ENCODE results near the gene UBE4B.
"Not testable (repeated sequence)": the region's sequence is repeated elsewhere in the genome, so short reads cannot be mapped to it uniquely, and the experiment has no call there.

UBE4B gene

DNA sequence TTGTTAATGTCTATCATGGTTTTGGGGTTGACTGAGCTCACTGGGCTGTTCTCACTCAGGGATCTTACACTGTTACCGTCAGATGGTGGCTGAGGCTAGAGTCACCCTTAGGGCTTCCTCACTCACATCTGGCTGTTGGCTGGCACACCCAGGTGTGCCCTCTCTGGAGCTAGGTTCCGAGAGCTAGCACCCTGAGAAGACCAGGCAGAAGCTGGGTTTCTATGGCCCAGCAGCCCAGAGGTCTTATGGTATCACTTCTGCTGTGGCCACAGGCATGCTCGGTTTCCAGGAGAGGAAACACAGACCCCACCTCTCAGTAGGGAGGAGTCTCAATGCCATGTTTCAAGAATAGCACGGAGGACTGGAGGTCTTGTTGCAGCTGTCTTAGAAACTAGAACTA lies 156.9 kb downstream of the UBE4B start:
- Histone ChIP-seq H3K27me3 (ENCODE audit: control insufficient read depth in 1 of 2, insufficient read depth in 2 of 2, low read length in 2 of 2) (no peaks in the 10 kb centered on the region), H3K4me1 (ENCODE audit: control insufficient read depth, insufficient read depth, low read length) (no peaks in the 10 kb centered on the region), H3K9me3 (ENCODE audit: control insufficient read depth in 2 of 2, low read length in 2 of 2) (no peaks in the 10 kb centered on the region), H3K9ac (ENCODE audit: low read length in 2 of 2) (no peak overlapping the region), H3K36me3 (ENCODE audit: control insufficient read depth in 2 of 2, insufficient read depth in 2 of 2, low read length in 2 of 2) (peaks cover 0 to 4% of the 10 kb centered on the region in 2 donors), H3K4me3 (ENCODE audit: low read length in 2 of 2) (no peak overlapping the region), H3K27ac (ENCODE audit: low read length) (no peak overlapping the region)

GRCh38 chr1:10192263-10192662 lies 159.5 kb downstream of the UBE4B start:
- no peaks in the 10 kb centered on the region for H3K4me1 ChIP-seq (ENCODE audit: control insufficient read depth, insufficient read depth, low read length)
- no peaks in the 10 kb centered on the region for H3K9me3 ChIP-seq (ENCODE audit: control insufficient read depth in 2 of 2, low read length in 2 of 2)

DNA sequence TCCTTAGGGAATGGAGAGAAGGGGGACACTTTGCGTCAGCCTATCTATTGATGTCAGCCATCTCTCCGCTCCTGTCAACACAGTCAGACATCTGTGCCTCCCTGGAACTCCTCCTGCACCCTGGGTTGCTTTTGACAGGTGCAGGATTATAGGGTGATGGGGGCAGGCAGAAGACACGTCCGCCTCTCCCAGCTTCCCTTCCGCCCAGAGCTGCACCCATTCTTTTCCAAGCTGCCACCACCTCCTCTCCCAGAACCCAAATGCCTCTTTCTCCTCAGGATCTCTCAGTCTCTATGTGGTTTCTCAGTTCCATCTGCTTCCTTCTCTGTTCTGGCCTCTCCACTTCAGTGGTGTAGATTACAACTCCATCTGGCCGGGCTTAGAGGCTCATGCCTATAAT lies 160.5 kb downstream of the UBE4B start:
- Histone ChIP-seq H3K4me3 (ENCODE audit: low read length in 2 of 2) (no peak overlapping the region), H3K27ac (ENCODE audit: low read length) (no peak overlapping the region), H3K4me1 (ENCODE audit: control insufficient read depth, insufficient read depth, low read length) (no peaks in the 10 kb centered on the region), H3K9me3 (ENCODE audit: control insufficient read depth in 2 of 2, low read length in 2 of 2) (no peaks in the 10 kb centered on the region), H3K36me3 (ENCODE audit: control insufficient read depth in 2 of 2, insufficient read depth in 2 of 2, low read length in 2 of 2) (no peaks in the 10 kb centered on the region), H3K9ac (ENCODE audit: low read length in 2 of 2) (no peak overlapping the region), H3K27me3 (ENCODE audit: control insufficient read depth in 1 of 2, insufficient read depth in 2 of 2, low read length in 2 of 2) (no peaks in the 10 kb centered on the region)

More at GRCh38 chr1:10192263-10192662, 159.5 kb downstream of the UBE4B start:
- Histone ChIP-seq H3K36me3 (ENCODE audit: control insufficient read depth in 2 of 2, insufficient read depth in 2 of 2, low read length in 2 of 2) (no peaks in the 10 kb centered on the region), H3K9ac (ENCODE audit: low read length in 2 of 2) (no peak overlapping the region), H3K27ac (ENCODE audit: low read length) (no peak overlapping the region), H3K4me3 (ENCODE audit: low read length in 2 of 2) (no peak overlapping the region), H3K27me3 (ENCODE audit: control insufficient read depth in 1 of 2, insufficient read depth in 2 of 2, low read length in 2 of 2) (no peaks in the 10 kb centered on the region)

DNA sequence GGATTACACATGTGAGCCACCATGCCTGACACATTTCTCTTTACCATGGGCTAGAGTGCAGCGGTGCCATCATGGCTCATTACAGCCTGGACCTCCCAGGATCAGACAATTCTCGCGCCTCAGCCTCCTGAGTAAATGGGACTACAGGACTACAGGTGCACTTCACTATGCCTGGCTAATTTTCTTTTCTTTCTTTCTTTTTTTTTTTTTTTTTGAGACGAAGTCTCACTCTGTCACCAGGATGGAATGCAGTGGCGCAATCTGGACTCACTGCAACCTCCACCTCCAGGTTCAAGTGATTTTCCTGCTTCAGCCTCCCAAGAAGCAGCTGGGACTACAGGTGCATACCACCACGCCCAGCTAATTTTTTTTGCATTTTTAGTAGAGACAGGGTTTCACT lies 162.8 kb downstream of the UBE4B start:
- Histone ChIP-seq H3K27ac (ENCODE audit: low read length) (no peak overlapping the region), H3K27me3 (ENCODE audit: control insufficient read depth in 1 of 2, insufficient read depth in 2 of 2, low read length in 2 of 2) (no peaks in the 10 kb centered on the region), H3K4me1 (ENCODE audit: control insufficient read depth, insufficient read depth, low read length) (no peaks in the 10 kb centered on the region), H3K4me3 (ENCODE audit: low read length in 2 of 2) (no peak overlapping the region), H3K9me3 (ENCODE audit: control insufficient read depth in 2 of 2, low read length in 2 of 2) (no peaks in the 10 kb centered on the region), H3K36me3 (ENCODE audit: control insufficient read depth in 2 of 2, insufficient read depth in 2 of 2, low read length in 2 of 2) (no peaks in the 10 kb centered on the region), H3K9ac (ENCODE audit: low read length in 2 of 2) (no peak overlapping the region)

DNA sequence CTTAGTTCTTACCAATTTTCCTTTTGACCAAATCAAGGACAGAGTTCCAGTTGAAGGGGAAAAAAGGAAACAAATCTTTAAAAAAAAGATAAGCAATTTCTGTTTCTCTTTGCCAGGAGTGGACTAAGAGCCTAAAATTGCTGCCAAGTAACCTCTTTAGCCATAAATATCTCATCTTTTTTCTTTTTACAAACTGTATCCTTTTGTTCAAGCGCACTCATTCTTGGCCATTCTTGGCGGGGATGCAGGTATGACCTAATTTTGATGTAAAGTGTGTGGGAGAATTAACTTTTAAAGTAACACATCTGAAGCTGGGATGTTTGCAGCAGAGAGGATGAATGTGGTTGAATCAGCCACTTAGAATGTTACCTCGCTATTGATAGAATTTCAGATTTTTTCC lies 164.2 kb downstream of the UBE4B start:
- Histone ChIP-seq H3K9ac (ENCODE audit: low read length in 2 of 2) (no peak overlapping the region), H3K27ac (ENCODE audit: low read length) (no peak overlapping the region), H3K36me3 (ENCODE audit: control insufficient read depth in 2 of 2, insufficient read depth in 2 of 2, low read length in 2 of 2) (no peaks in the 10 kb centered on the region), H3K4me1 (ENCODE audit: control insufficient read depth, insufficient read depth, low read length) (no peaks in the 10 kb centered on the region), H3K9me3 (ENCODE audit: control insufficient read depth in 2 of 2, low read length in 2 of 2) (no peaks in the 10 kb centered on the region), H3K4me3 (ENCODE audit: low read length in 2 of 2) (no peak overlapping the region), H3K27me3 (ENCODE audit: control insufficient read depth in 1 of 2, insufficient read depth in 2 of 2, low read length in 2 of 2) (no peaks in the 10 kb centered on the region)

DNA sequence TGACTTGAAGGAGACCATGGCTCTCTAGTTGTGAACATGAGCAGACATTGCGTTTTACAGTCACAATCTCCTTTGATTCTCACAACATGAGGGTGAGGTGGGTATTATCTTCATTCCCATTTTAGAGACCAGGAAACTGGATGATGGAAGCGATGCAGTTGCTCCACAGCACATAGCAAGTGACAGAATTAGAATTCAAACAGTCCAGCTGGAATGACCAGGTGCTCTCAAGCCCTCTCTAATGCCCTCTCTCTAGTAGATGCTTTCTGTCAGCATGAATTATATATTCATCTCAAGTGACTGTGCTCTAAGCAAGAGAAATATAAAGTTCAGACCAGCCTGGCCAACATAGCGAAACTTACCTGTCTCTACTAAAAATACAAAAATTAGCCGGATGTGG lies 167.9 kb downstream of the UBE4B start:
- no peaks in the 10 kb centered on the region for H3K36me3 ChIP-seq (ENCODE audit: control insufficient read depth in 2 of 2, insufficient read depth in 2 of 2, low read length in 2 of 2)

DNA sequence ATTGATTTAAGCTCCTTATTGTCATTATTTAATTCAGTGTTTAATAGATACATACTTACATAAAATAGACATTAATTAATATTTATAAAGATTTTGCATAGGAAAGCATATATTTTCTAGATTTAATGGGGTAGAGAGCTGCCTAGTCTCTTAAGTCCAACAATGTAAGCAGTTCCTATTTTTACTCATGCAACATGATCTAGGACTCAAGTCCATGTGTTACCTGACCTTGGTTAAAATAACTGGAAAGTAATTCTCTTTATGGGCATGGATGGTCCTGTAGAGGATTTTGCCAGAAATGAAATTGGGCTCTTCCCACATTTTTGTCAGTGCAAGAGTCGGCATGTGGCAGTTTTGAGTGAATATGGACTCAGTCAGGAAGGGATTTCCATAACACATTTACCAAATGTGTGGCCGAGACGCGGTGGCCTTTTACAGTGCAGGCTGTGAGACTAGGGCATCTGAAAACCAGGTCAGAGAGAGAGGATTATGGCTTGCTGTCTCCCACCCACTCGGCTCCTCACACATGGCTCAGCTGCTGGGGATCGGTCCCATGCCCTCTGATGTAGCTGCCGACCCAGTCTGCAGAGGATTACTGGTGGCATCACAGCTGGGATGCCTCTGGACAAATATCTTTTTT lies 171.4 kb downstream of the UBE4B start:
- Histone ChIP-seq H3K4me3 (ENCODE audit: low read length in 2 of 2) (no peak overlapping the region), H3K4me1 (ENCODE audit: control insufficient read depth, insufficient read depth, low read length) (peaks cover under 1% of the 10 kb centered on the region), H3K9ac (ENCODE audit: low read length in 2 of 2) (no peak overlapping the region), H3K27ac (ENCODE audit: low read length) (no peak overlapping the region), H3K27me3 (ENCODE audit: control insufficient read depth in 1 of 2, insufficient read depth in 2 of 2, low read length in 2 of 2) (no peaks in the 10 kb centered on the region), H3K9me3 (ENCODE audit: control insufficient read depth in 2 of 2, low read length in 2 of 2) (no peaks in the 10 kb centered on the region), H3K36me3 (ENCODE audit: control insufficient read depth in 2 of 2, insufficient read depth in 2 of 2, low read length in 2 of 2) (no peaks in the 10 kb centered on the region)

More for the DNA sequence above, 167.9 kb downstream of the UBE4B start:
- Histone ChIP-seq H3K9me3 (ENCODE audit: control insufficient read depth in 2 of 2, low read length in 2 of 2) (no peaks in the 10 kb centered on the region), H3K27ac (ENCODE audit: low read length) (no peak overlapping the region), H3K9ac (ENCODE audit: low read length in 2 of 2) (no peak overlapping the region), H3K27me3 (ENCODE audit: control insufficient read depth in 1 of 2, insufficient read depth in 2 of 2, low read length in 2 of 2) (no peaks in the 10 kb centered on the region), H3K4me1 (ENCODE audit: control insufficient read depth, insufficient read depth, low read length) (no peaks in the 10 kb centered on the region), H3K4me3 (ENCODE audit: low read length in 2 of 2) (no peak overlapping the region)

DNA sequence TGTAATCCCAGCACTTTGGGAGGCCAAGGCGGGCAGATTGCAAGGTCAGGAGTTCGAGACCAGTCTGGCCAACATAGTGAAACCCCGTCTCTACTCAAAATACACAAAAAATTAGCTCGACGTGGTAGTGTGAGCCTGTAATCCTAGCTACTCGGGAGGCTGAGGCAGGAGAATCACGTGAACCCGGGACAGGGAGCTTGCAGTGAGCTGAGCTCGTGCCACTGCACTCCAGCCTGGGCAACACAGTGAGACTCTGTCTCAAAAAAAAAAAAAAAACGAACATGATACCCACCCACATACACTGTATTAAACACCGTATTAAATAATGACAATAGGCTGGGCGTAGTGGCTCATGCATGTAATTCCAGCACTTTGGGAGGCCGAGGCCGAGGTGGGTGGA lies 172.4 kb downstream of the UBE4B start:
- not testable (repeated sequence) for H3K27me3 ChIP-seq (ENCODE audit: control insufficient read depth in 1 of 2, insufficient read depth in 2 of 2, low read length in 2 of 2); H3K27ac ChIP-seq (ENCODE audit: low read length); H3K4me3 ChIP-seq (ENCODE audit: low read length in 2 of 2); H3K9me3 ChIP-seq (ENCODE audit: control insufficient read depth in 2 of 2, low read length in 2 of 2); H3K4me1 ChIP-seq (ENCODE audit: control insufficient read depth, insufficient read depth, low read length); H3K36me3 ChIP-seq (ENCODE audit: control insufficient read depth in 2 of 2, insufficient read depth in 2 of 2, low read length in 2 of 2); H3K9ac ChIP-seq (ENCODE audit: low read length in 2 of 2)

- Histone ChIP-seq H3K27ac (ENCODE audit: low read length) (no peak overlapping the region), H3K9me3 (ENCODE audit: control insufficient read depth in 2 of 2, low read length in 2 of 2) (no peaks in the 10 kb centered on the region), H3K9ac (ENCODE audit: low read length in 2 of 2) (no peak overlapping the region), H3K27me3 (ENCODE audit: control insufficient read depth in 1 of 2, insufficient read depth in 2 of 2, low read length in 2 of 2) (no peaks in the 10 kb centered on the region), H3K36me3 (ENCODE audit: control insufficient read depth in 2 of 2, insufficient read depth in 2 of 2, low read length in 2 of 2) (no peaks in the 10 kb centered on the region), H3K4me3 (ENCODE audit: low read length in 2 of 2) (no peak overlapping the region), H3K4me1 (ENCODE audit: control insufficient read depth, insufficient read depth, low read length) (peaks cover 20% of the 10 kb centered on the region)
Observed at GRCh38 chr1:10207810-10208209, 175.1 kb downstream of the UBE4B start.

GRCh38 chr1:10208537-10208936 lies 175.8 kb downstream of the UBE4B start:
- Histone ChIP-seq H3K27ac (ENCODE audit: low read length) (peak overlapping the region; percentile 98), H3K36me3 (ENCODE audit: control insufficient read depth in 2 of 2, insufficient read depth in 2 of 2, low read length in 2 of 2) (no peaks in the 10 kb centered on the region), H3K9me3 (ENCODE audit: control insufficient read depth in 2 of 2, low read length in 2 of 2) (no peaks in the 10 kb centered on the region), H3K4me3 (ENCODE audit: low read length in 2 of 2) (no peak overlapping the region), H3K9ac (ENCODE audit: low read length in 2 of 2) (no peak overlapping the region), H3K4me1 (ENCODE audit: control insufficient read depth, insufficient read depth, low read length) (peaks cover 20% of the 10 kb centered on the region), H3K27me3 (ENCODE audit: control insufficient read depth in 1 of 2, insufficient read depth in 2 of 2, low read length in 2 of 2) (no peaks in the 10 kb centered on the region)

- peak overlapping the region; percentile 98 for H3K27ac ChIP-seq (ENCODE audit: low read length)
Observed at GRCh38 chr1:10209590-10209904, 176.8 kb downstream of the UBE4B start.

More at GRCh38 chr1:10209590-10209904, 176.8 kb downstream of the UBE4B start:
- Histone ChIP-seq H3K36me3 (ENCODE audit: control insufficient read depth in 2 of 2, insufficient read depth in 2 of 2, low read length in 2 of 2) (no peaks in the 10 kb centered on the region), H3K9me3 (ENCODE audit: control insufficient read depth in 2 of 2, low read length in 2 of 2) (no peaks in the 10 kb centered on the region), H3K9ac (ENCODE audit: low read length in 2 of 2) (peak overlapping the region; percentile 95 to 96), H3K4me3 (ENCODE audit: low read length in 2 of 2) (peak overlapping the region; percentile 82 to 98), H3K4me1 (ENCODE audit: control insufficient read depth, insufficient read depth, low read length) (peaks cover 23% of the 10 kb centered on the region), H3K27me3 (ENCODE audit: control insufficient read depth in 1 of 2, insufficient read depth in 2 of 2, low read length in 2 of 2) (no peaks in the 10 kb centered on the region)
